ENCODE data around the gene PPARA.
"Not testable (repeated sequence)": the region's sequence is repeated elsewhere in the genome, so short reads cannot be mapped to it uniquely, and the experiment has no call there.

PPARA gene

DNA sequence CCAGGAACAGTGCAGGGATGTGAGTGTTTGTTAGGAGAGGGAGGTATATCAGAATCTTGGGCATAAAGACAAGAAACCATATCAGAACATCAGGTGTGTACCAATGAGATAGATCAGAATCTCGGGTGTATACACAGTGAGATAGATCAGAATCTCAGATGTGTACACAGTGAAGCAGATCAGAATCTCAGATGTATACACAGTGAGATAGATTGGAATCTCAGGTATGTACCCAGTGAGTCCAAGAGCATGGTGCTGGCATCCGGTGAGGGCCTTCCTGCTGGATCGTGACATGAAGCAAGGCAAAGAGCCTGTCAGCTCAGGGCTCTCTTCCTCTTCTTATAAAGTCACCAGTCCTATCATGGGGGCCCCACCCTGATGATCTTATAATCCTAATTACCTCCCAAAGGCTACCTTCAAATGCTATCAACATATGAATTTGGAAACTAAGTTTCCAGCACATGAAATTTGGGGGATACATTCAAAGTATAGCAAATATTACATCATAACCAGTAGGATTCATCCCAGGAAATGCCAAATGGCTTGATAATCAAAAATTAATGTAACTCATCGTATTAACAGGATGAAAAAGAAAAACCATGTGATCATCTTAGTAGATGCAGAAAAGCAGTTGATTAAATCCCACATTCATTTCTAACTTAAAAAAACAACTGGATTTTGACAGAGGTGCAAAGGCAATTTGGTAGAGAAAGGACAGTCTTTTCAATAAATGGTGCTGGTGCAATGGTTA lies 28.6 kb downstream of the PPARA start:
- no peak for DNase-seq

DNA sequence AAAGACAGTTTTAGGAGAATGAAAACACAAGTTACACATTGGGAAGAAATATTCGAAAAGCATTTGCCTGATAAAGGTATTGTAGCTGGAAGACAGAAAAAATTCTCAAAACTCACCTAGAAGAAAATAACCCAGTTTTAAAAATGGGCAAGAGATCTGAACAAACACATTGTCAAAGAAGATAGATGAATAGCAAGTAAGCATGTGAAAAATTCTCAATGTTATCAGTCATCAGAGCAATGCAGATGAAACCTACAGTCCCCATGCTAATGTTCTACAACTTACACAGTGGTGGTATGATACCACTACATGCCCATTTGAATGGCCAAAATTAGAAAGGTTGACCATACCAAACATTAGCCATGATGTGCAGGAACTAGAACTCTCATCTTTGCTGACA lies 29.4 kb downstream of the PPARA start:
- no peak for DNase-seq

DNA sequence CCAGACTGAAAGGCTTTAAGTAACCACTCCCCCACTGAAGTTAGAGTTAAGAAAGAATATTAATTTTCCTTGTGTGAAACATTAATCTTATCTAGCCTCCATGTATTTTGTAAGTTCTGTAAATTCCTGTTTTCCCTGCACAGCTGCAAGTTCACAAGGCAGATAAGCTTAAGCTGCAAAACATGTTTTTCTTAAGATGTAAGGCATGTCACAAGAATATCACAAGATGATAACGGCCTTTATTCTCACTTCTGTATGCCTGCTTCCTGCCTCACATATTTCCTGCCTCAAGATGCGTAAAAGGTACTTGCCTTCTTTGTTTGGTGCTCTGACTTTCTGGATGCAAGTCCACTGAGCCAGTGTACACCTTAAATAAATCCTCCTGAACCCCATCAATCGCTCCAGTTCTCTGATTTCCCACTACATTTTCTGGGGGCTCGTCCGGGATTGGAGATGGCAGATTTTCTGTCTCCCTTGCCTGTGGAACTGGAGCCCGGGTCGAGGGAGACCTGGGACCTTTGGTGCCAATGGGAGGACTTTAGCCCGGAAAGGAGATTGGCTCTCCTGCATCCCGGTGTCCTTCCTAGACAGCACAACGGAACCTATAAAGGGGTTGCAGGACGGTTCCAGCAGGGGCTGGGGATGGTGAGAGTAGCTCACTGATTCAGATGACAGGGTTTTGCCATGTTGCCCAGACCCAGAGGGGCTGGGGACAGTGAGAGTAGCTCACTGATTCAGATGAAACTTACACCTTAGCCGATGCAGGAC lies 30.2 kb downstream of the PPARA start:
- DNase-seq = no peak

DNA sequence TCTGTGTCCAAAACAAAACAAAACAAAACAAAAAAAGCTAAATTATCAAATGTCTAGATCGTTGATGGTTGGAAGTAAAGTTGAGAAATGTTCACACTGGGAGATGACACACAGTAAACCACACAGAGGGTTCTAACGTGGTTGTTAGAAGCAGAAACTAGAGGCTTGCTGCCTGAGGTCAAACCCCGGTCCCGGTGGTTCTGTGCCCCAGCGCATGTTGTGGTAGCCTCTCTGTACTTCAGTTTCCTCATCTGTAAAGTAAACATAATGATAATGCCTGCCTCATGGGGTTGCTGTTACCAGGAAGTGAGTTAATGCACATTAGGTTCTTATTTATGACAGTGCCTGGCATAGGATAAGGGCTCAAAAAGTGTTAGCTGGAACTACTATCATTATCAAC lies 33.4 kb downstream of the PPARA start:
- DNase-seq = no peak

DNA sequence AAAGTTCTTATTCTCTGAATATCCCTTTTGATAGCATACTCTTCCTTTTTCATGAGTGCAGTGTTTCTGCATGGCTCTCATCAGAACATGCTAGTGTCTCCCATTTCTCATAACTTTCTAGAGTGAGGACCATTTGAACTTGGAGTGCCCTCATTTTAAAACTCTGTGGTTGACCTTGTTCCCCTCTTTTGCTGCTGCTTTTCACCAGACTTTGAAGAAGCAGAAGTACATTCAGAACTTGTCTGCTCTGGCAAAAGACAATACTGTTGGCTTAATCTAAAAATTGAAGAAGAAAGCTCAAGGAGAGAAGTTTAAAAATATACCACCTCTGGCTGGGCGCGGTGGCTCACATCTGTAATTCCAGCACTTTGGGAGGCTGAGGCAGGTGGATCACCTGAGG lies 35.0 kb downstream of the PPARA start:
- DNase-seq = no peak

DNA sequence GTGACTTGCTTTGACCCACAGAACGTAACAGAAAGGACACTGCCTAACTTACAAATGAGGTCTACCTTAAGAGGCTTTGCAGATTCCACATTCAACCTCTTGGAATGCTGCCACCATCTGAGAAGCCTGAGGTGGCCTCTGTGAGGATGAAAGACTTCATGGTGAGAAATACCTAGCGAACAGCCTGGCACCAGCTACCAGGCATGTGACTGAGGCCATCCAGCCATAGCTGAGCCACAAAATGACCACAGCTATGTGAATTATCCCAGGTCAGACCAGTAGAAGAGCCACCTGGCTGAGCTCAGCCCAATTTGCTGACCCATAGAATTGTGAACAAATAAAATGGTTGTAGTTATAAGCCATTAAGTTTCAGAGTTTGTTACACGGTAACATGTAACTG lies 37.5 kb downstream of the PPARA start:
- DNase-seq = no peak

DNA sequence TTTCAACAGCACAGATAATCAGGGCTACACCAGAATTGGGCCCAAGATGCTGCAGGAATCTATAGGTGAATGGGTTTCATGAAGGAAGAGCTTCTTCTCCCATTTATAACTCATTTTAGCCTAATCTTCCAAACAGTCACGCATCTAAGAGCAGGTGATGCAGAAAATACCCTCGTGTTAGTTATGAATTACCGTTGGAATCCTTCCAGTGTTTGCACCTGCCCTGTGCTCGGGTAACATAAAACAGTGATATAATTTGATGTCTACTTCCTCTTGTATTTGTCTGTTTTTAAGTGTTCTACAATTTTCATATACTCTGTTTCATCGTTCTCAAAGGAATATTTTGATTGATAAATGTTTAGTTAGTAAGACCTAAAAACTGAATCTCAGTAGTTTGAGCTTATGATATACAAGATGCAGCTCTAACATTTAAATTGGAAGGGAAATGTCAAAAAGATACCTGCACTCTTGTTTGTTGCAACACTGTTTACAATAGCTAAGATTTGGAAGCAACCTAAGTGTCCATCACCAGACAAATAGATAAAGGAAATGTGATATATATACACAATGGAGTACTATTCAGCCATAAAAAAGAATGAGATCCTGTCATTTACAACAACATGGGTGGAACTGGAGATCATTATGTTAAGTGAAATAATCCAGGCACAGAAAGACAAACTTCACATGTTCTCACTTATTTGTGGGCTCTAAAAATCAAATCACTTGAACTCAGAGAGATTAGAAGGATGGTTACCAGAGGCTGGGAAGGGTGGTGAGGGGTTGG lies 42.1 kb downstream of the PPARA start:
- peak; percentile 19 for DNase-seq

DNA sequence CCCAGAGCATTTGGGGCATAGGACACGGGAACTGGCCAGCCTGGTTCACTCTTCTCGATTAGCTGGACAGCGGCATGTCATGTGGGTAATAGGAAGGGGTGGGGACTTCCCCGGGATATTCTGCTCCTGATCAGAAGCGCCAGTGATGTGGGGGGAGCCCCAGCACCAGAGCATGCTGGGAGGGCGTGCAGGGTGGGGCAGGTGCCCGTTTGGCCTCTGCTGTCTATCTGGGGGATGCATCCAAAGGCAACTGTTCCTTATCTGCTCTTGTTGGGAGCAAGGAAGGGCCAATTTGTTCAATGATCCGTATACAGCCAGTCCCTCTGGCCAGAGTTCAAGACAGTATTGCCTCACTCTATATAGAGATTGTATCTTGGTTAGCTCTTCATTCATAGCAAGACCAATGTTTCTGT lies 43.6 kb downstream of the PPARA start:
- no peak for DNase-seq

DNA sequence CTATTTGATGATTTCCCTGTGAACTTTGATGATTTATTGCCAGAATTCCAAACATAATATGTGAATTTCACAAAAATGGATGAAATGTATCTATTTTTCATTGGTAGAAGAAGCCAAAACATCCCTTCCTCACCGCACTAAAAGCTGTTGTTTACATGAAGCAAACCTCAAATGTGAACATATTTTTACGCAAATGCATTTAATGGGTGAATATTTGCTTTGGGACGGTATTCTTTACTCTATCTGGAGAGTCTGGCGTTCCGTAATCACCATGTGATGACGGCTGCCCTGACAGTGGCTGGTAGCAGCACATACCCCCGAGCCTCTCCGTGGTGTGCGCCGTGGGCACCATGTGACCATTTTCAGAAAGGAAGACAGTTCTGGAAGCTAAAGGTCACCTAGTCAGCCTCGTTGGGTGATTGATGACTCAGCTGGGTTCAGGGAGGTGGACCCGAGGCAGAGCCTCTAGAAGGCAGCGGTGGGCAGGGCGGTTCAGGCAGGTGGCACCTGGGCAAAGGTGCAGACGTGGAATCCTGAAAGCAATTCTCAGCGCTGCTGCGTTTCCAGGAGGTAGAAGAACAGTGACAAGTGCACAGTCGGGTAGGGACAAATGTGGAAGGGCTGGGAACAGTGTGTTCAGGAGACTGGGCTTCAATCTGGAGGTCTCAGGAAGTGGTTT lies 45.3 kb downstream of the PPARA start:
- DNase-seq = no peak

DNA sequence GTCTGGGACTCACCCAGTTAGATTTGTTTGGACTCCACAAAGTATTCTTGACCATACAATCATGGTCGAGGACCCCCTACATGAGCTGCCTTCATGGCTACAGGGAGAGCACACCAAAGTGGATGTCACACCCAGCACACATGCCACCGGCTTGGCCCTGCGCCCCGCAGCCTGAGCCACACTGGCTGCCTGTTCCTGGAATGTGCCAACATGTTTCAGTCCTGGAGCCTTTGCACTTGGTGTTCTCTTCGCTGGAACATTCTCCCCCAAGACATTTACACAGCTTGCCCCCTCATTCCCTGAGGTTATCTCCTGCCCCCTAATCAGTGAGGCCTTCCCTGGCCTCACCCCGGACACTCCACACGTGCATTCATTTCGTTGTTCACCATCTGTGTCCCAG lies 46.0 kb downstream of the PPARA start:
- DNase-seq = no peak

DNA sequence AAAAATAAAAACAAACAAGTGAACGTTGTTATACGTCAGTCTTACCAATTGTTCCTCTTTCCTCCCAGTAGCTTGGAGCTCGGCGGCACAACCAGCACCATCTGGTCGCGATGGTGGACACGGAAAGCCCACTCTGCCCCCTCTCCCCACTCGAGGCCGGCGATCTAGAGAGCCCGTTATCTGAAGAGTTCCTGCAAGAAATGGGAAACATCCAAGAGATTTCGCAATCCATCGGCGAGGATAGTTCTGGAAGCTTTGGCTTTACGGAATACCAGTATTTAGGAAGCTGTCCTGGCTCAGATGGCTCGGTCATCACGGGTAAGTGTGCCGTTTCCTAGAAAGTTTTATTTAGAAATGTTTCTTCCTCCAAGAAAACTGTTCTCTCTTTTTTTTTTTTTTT lies 47.9 kb downstream of the PPARA start:
- DNase-seq = no peak

DNA sequence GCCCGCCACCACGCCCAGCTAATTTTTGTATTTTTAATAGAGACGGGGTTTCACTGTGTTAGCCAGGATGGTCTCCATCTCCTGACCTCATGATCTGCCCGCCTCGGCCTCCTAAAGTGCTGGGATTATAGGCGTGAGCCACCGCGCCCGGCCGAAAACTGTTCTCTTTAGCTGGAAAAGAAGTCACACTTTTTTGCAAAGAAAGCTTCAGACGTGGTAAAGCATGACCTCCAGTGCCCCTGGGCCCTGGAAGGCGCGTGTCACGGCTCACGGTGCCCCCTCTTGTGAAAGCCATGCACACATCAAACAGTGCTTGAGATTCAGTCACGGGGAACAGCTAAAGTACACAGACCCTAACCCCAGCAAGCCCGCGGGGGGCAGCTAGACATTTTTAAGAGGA lies 48.5 kb downstream of the PPARA start:
- not testable (repeated sequence) for DNase-seq

DNA sequence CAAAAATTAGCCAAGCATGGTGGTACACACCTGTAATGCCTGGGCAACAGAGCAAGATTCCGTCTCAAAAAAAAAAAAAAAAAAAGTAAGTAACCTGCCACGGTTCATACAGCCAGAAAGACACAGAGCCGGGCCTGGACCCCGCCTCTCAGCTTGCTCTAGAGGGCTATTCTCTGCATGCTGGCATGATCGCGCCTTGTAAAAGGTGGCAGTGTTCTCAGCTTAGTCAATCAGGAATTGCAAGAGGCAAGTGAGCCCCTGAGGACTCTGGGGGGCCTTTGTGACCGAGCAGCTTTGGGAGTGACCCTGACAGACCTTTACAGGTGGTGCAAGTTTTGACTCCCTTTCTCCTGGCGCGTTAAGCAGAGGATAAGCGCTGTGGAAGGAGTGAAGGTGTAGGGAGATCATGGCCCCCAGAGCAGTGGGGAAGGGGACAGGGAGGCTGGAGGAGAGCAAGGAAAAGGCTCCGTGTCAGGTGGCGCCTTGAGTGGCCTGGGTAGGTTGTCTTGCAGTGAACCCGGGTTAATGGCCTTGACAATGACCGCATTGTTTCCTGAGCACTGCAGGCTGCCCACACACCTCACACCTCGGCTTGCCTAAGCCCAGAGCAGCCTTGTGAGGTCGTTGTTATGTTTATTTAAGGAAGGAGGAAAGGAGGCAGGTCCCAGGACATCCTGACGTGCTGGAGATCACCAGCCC lies 50.9 kb downstream of the PPARA start:
- no peak for DNase-seq

DNA sequence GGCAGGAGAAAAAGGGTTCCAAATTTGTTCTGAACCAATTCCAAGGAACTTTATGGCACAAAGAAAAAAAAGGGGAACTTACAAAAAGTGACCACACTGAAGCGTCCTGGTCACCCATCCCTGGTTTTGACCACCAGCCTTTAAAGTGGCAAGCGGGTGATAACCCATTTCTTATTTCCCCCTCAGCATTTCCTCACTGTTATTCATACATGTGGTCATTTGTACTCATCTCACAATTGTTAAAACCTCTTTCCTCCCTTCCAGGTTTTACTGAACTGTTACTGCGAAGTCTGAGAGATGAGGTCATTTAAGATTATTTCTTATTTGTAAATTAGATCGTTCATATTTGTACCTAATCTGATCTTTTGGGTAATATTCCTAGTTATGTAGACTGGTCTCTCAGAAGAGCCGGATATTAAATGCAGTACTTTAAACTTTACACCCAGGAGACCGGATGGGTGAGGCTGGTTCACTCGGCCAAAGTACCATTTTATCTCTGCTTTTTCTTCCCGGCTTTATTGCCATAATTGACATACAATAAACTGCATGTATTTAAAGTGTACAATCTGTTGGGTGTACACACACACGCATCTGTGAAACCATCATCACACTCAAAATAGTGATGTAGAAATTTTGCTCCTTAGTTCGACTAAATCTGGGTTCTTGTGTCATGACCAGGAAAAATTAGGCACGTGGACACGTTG lies 52.7 kb downstream of the PPARA start:
- no peak for DNase-seq

DNA sequence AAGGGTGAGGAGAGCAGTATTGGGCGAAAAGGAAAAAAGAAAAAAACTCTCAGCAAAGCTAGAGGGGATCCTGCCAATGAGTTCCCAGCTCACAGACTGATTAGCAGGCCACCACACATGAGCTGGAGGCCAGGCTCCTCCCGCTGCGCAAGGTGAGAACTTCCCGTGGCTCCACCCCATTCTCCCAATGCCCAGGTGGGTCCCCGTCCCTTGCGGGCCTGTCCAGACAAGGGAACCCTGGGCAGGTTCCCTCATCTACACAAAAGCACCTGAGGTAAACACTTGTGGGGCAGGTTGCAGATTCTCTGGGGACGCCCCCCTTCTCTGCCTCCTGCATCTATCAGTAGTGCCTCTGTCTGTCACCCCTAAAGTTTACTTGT lies 53.3 kb downstream of the PPARA start:
- no peak for DNase-seq

DNA sequence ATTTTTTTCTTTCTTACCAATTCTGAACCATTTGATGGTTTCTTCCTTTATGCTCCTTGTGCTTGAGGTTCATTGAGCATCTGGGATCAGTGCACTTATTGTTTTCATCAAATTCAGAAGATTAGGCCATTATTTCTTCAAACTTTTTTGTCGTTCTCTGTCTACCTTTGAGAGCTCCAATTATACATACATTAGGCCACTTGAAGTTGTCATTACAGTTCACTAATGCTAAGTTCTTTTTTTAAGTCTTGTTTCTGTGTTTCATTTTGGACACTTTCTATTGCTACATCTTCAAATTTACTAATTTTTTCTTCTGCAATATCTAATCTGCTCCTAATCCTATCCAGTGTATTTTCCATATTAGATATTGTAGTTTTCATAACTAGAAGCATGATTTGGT lies 58.9 kb downstream of the PPARA start:
- DNase-seq = no peak

DNA sequence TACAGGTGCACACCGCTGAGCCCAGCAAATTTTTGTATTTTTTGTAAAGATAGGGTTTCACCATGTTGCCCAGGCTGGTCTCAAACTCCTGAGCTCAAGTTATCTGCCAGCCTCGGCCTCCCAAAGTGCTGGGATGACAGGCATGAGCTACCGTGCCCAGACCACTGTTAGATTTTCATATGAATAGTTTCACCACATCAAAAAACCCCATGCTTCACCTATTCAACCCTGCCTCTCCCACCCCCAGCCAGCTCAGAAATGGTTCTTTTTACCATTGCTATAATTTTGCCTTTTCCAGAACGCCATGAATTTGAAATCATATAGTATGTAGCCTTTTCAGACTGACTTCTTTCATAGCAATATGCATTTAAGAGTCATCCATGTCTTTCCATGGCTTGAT lies 61.9 kb downstream of the PPARA start:
- no peak for DNase-seq

DNA sequence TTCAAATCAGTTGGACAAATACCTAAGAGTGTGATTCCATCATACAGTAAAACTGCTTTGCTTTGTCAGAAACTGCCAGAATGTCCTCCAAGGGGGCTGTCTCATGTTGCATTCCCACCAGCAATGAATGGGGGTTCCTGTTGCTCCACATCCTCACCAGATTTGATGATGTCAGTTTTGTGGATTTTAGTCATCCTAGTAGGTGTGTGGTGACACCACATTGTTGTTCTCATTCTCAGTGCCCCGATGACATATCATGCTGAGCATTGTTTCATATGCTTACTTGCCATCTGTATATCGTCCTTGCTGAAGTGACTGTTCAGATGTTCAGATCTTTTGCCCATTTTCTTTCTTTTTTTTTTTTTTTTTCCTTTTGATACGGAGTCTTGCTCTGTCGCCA lies 62.7 kb downstream of the PPARA start:
- no peak for DNase-seq

DNA sequence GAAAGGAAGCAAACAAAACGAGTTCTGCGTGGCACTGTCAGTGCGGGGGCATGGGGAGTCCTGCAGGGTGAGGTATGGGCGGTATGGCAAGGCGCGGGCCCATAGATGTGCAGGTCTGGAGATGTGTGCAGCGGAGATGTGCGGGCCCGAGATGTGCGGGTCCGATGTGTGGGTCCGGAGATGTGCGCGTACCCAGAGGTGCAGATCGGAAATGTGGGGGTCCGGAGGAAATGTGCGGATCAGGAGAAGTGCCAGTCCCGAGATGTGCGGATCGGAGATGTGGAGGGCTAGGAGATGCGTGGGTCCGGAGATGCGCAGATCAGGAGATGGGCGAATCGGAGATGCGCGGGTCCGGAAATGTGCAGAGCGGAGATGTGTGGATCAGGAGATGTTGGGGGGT lies 63.8 kb downstream of the PPARA start:
- no peak for DNase-seq

DNA sequence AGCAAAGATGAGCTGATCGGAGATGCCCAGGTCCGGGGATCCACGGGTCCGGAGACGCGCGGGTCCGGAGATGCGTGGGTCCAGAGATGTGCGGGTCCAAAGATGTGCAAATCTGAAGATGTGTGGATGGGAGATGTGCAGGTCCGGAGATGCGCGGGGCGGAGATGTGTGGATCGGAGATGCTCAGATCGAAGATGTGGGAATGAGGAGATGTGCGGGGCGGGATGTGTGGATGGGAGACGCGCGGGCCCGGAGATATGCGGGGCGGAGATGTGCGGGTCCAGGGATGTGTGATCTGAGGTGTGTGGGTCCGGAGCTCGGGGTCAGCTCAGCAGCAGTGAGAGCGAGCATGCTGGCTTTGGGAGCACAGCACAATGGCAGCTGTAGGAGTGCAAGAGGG lies 64.3 kb downstream of the PPARA start:
- DNase-seq = no peak

DNA sequence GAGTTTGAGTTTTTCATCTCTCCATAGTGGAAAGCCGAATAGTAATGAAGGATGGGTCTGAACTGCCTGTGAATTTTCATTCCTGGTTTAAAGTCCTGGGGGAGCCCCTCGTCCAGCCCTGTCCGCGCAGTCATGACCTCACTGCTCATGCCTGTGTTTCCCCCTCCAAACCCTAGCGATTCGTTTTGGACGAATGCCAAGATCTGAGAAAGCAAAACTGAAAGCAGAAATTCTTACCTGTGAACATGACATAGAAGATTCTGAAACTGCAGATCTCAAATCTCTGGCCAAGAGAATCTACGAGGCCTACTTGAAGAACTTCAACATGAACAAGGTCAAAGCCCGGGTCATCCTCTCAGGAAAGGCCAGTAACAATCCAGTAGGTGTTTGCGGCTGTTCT lies 69.3 kb downstream of the PPARA start:
- no peak for DNase-seq

DNA sequence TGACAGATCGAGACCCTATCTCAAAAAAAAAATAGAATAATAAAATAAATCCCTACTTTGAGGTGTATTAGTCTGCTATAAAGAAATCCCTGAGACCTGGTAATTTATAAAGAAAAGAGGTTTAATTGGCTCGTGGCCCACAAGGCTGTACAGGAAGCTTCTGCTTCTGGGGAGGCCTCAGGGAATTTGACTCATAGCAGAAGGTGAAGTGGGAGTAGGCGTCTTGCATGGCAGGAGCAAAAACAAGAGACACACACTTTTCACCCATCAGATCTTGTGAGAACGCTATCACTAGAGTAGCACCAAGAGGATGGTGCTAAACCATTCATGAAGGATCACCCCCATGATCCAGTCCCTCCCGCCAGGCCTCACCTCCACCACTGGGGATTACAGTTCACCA lies 70.6 kb downstream of the PPARA start:
- DNase-seq = no peak
